ENCODE data around the gene NFIB. TPM values are rescaled to one million over a fixed set of nuclear protein-coding genes. Genes with fewer than 3 reads are reported as not detected.

NFIB gene
- total and polyA plus RNA-seq, 2 donors: 20.8 to 217 TPM

DNA sequence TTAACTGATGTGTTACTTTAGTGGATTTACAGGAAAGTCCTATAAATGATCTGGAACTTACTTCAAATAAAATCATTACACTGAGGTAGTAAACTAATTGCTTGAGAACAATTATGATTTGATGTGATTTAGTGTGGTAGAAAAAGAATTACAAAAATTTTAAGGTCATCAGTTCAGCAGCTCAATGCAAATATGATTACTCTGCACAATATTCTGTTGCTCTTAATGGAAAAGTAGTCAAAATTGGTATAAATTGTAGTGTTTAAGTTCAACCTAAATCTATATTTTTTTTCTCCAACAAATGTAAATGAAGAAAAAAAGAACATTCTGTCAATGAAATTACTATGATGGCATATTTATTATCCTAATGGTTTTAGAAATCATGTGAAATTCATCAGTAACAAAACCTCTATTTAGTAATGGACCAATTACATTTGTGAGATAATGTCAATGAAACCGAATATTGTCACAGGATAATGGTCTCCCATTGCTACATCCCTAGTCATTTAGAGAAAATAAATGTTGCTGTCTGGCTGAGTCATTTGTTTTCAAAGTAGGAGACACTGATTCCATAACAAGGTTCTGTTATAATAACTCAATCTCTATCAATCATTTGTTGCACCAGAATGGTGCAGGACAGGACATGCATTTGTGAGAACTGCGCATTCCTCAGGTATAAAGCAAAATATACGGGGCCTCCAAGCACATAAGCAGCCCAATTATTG, 177.1 kb downstream of the NFIB start:
- H3K36me3 ChIP-seq (ENCODE audit: insufficient read depth): no peaks in the 10 kb centered on the region
- no peak for DNase-seq (ENCODE audit: extremely low spot score)
- H3K4me1 ChIP-seq (ENCODE audit: insufficient read depth): no peaks in the 10 kb centered on the region
- 88% methylated on average over 3 of the region's 3 CpGs for whole genome bisulfite sequencing
- no peak overlapping the region for H3K27ac ChIP-seq (ENCODE audit: low read depth)
- H3K4me3 ChIP-seq (ENCODE audit: low read depth, low read length): no peak overlapping the region

DNA sequence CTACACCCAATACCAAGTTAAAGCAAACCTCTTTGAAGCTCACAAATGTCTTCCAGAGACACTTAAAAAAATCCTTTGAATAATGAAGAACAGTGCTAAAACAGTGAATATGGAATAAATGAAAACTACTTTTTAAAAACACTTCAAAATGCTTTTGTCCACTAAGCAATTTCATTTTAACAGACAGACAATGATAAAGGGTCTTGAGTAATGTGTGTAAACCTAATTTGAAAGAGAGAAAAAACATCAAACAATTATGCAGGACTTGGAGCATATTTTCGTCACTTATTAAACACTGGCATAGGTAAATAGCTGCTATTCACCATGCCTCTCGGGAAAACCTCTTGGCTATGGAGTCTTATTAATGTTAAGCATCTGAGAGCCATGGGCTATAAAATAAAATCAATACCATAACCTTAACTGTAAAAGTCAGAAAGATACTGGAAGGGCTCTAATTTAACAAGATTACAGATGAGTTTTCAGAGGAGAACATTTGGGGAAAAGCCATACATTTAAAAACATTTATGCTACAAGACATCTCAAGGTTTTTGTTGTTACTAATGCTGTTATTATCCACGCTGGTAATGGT, 177.8 kb downstream of the NFIB start:
- no peak for DNase-seq (ENCODE audit: extremely low spot score)
- H3K36me3 ChIP-seq (ENCODE audit: insufficient read depth): no peaks in the 10 kb centered on the region
- H3K27ac ChIP-seq (ENCODE audit: low read depth): no peak overlapping the region
- 87% methylated on average over 3 of the region's 3 CpGs for WGBS
- no peak overlapping the region for H3K4me3 ChIP-seq (ENCODE audit: low read depth, low read length)
- H3K4me1 ChIP-seq (ENCODE audit: insufficient read depth): no peaks in the 10 kb centered on the region

DNA sequence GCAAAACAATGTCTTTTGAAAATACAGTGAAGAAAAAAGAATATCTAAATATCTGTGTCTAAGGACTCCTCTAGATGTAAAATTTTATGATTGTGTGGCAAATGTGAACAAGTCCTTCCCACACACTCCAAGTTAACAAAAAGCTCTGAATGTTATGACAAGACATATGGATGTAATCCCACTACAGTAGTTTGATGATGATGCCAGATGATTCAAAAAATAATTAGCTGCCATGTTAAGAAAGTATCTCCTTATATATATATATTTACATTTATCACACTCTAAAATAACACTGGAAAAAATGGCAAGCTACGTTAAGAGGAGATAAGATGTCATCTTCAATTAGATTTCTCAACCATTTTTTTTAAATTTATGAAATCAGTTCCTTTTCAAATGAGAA, 178.5 kb downstream of the NFIB start:
- Histone ChIP-seq H3K4me3 (ENCODE audit: low read depth, low read length) (no peak overlapping the region), H3K27ac (ENCODE audit: low read depth) (no peak overlapping the region), H3K36me3 (ENCODE audit: insufficient read depth) (no peaks in the 10 kb centered on the region), H3K4me1 (ENCODE audit: insufficient read depth) (no peaks in the 10 kb centered on the region)
- WGBS: 82% methylated on average over 1 of the region's 1 CpG
- DNase-seq (ENCODE audit: extremely low spot score): no peak

DNA sequence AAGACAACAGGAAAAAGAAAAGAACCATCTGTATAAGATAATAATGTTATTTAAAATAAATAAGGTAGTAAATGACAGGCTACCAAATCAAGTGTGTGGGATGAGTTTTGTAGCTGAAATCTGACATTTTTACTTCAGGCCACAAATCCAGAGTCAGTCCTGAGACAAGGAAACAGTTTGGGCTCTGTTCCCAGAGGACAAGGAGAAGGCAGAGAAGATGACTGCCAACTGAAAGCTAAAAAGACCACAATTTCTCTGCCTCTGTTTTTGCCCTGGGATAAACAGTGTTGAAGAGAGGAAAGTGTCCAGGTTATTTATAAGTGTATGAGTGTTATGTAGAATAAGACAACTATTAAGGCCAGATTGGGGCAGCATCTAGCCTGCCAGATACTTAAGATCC, 180.5 kb downstream of the NFIB start:
- Histone ChIP-seq H3K36me3 (ENCODE audit: insufficient read depth) (no peaks in the 10 kb centered on the region), H3K27ac (ENCODE audit: low read depth) (no peak overlapping the region), H3K4me3 (ENCODE audit: low read depth, low read length) (no peak overlapping the region), H3K4me1 (ENCODE audit: insufficient read depth) (no peaks in the 10 kb centered on the region)
- DNase-seq (ENCODE audit: extremely low spot score): no peak

DNA sequence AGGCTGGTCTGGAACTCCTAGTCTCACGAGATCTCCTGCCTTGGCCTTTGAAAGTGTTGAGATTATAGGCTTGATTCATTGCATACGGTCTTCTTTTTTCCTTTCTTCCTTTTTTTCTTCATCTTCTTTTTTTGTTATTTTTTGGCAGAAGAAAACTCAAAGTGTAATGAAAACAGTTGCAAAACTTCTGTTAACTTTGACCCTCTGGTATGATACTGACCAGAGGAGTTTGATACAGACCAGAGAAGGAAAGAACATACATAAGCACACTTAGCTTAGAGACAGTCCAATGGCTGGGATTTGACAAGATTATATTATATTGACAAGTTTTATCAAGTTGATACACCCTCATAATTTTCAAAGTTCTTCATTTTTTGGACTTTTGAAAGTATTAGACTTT, 181.2 kb downstream of the NFIB start:
- no peaks in the 10 kb centered on the region for H3K36me3 ChIP-seq (ENCODE audit: insufficient read depth)
- 62% methylated on average over 2 of the region's 2 CpGs for WGBS
- H3K27ac ChIP-seq (ENCODE audit: low read depth): no peak overlapping the region
- H3K4me1 ChIP-seq (ENCODE audit: insufficient read depth): no peaks in the 10 kb centered on the region
- DNase-seq (ENCODE audit: extremely low spot score): no peak
- no peak overlapping the region for H3K4me3 ChIP-seq (ENCODE audit: low read depth, low read length)

DNA sequence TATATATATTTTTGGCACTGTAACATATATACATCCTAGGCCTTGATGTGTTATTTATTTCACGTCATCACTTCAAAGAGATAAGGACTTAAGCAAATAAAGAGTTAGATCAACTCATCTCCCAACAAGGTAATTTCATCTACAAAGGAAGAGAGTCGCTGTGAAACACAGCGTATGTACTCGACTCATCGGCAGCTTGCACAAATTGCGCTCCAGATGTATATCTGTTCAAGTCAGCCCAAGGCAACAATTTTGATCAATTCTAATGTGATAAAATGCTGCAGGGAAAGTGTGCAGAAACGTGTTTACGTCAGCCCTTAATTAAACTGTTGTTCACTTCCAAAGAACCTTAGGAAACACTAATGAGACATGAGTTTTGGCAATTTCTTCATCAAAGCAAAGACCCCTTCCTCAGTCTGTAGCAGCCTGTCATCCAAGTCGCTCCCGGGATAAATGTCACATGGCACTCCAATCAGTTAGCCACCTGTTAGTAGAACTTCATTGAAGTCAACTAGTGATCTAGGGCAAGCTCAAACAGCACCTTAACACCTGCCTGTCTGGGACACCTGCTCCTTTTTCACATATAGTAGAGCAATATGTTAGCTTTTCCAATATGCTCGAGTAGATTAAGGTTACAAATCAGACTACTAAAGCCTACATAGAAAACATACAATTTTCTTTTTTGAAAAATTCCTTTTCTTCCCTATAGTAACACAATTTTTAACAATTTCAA, 182.4 kb downstream of the NFIB start:
- peaks cover 2% of the 10 kb centered on the region for H3K36me3 ChIP-seq (ENCODE audit: insufficient read depth)
- H3K27ac ChIP-seq (ENCODE audit: low read depth): no peak overlapping the region
- no peaks in the 10 kb centered on the region for H3K4me1 ChIP-seq (ENCODE audit: insufficient read depth)
- DNase-seq (ENCODE audit: extremely low spot score): no peak
- 87% methylated on average over 11 of the region's 11 CpGs for WGBS
- H3K4me3 ChIP-seq (ENCODE audit: low read depth, low read length): no peak overlapping the region

DNA sequence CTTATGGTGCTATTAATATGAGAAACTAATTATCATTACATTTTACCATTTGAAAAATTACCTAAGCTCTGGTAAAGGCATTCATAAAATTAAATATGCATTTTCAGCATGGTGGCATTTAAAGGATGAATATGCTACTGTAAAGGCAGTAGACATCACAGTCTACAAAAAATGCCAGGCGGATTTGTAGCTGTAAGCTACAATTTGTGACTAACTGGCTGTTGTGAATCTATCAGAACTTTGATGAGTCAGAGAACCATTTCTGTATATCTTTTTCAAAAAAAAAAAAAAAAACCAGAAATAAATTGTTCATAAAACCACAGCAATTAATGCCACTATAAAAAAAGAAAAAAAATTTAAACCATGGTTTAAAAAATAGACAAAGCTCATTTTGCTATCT, 186.3 kb downstream of the NFIB start:
- WGBS: 94% methylated on average over 1 of the region's 1 CpG

DNA sequence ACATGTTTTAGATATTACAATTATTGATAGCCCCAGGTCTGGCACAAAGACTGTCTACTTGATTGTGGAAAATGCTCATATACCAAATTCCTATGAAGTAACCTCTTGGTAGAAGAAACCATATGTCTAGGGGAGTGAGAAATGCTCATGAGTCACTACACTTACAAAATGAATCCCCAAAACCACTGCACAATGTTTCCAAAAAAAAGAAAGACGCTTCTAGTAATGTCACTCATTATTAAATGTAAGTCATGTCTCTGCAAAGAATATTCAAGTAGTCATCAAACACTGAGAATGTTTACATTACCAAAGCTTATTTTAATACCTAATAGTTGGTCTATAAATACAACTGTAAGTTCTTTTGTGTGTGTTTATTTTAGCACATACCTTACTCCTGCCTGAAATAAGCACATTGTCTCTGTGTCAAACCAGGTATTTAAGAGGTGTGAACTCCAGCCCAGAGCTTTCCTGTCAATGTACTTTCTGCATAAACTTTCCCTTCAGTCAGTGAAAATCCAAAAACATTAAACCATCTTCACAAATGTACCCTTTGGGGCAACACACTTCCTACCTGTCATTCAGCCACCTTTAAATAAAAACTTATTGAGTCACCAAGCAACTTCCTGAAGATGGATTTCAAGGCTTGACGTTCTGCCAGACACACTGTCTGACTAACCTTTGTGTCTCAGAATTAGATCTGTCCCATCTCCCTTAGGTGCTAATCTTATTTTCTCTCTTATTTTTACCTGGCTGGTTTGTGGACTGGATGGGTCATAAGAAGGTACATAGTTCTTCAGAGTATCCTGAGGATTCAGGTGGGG, 194.0 kb downstream of the NFIB start:
- Histone ChIP-seq H3K27ac (ENCODE audit: low read depth) (no peak overlapping the region), H3K4me3 (ENCODE audit: low read depth, low read length) (no peak overlapping the region), H3K4me1 (ENCODE audit: insufficient read depth) (no peaks in the 10 kb centered on the region), H3K36me3 (ENCODE audit: insufficient read depth) (peaks cover 8% of the 10 kb centered on the region)
- DNase-seq (ENCODE audit: extremely low spot score): no peak
- 63% methylated on average over 2 of the region's 2 CpGs for WGBS

More for the DNA sequence above, 186.3 kb downstream of the NFIB start:
- Histone ChIP-seq H3K36me3 (ENCODE audit: insufficient read depth) (peaks cover 2% of the 10 kb centered on the region), H3K27ac (ENCODE audit: low read depth) (no peak overlapping the region), H3K4me3 (ENCODE audit: low read depth, low read length) (no peak overlapping the region), H3K4me1 (ENCODE audit: insufficient read depth) (no peaks in the 10 kb centered on the region)
- DNase-seq (ENCODE audit: extremely low spot score): no peak

DNA sequence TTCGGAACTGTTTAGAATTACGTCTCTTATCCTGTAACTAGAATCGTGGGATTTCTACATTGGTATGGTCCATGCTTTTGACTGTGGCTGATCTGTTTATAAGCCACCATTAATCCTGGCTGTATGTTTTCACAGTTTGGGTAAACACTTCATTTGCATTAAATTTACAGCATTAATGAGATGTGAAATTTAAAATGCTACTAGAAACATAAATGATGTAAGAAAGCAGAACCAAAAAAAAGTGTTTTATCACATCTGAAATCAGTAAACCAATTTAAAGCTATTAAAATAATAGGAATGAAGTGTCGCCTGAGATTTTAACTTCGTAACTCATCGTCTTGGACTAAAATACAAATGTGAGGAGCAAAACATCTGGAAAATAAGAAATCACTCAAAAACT, 201.7 kb downstream of the NFIB start:
- H3K4me3 ChIP-seq (ENCODE audit: low read depth, low read length): no peak overlapping the region
- no peak for DNase-seq (ENCODE audit: extremely low spot score)
- H3K4me1 ChIP-seq (ENCODE audit: insufficient read depth): no peaks in the 10 kb centered on the region
- H3K36me3 ChIP-seq (ENCODE audit: insufficient read depth): peaks cover 6% of the 10 kb centered on the region
- no peak overlapping the region for H3K27ac ChIP-seq (ENCODE audit: low read depth)
- WGBS: 82% methylated on average over 6 of the region's 6 CpGs

DNA sequence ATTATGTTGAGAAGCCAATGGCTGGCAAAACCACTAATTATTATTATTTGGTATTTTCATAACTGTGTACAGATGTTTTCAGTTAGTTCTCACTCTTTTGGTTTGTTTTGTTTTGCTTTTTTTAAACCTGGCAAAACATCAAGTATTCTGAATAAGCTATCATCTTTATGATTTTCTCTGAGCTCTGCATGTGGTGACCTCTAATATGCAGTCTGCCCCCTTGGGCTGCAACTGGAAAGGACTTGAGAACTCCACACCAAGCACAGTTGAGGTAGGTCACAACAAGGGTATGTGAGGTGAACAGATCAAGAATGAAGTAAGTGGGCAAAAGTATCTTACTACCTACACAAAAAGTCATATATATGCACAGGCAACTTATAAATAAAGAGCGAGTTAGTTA, 202.2 kb downstream of the NFIB start:
- 95% methylated on average over 1 of the region's 1 CpG for WGBS
- H3K36me3 ChIP-seq (ENCODE audit: insufficient read depth): peaks cover 6% of the 10 kb centered on the region
- no peak overlapping the region for H3K4me3 ChIP-seq (ENCODE audit: low read depth, low read length)
- H3K27ac ChIP-seq (ENCODE audit: low read depth): no peak overlapping the region
- H3K4me1 ChIP-seq (ENCODE audit: insufficient read depth): no peaks in the 10 kb centered on the region
- no peak for DNase-seq (ENCODE audit: extremely low spot score)

DNA sequence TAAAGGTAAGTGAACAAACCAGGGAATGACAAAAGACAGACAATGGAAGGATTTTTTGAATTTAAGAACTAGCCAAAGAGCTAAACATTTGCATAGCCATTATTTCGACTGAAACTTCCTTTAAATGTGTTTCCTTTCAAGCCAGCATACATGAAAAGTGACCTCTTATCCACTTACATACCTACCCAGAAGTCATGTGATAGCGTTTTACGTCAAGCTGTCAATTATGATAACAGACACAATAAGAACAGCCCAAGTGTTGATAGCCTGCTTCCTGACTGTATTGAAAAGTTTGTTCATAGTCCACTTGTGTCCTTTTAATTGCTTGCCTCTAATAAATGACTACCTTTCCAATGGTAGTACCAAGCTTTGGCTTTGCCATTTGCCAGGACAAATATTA, 206.0 kb downstream of the NFIB start:
- Histone ChIP-seq H3K36me3 (ENCODE audit: insufficient read depth) (no peaks in the 10 kb centered on the region), H3K27ac (ENCODE audit: low read depth) (no peak overlapping the region), H3K4me3 (ENCODE audit: low read depth, low read length) (no peak overlapping the region), H3K4me1 (ENCODE audit: insufficient read depth) (no peaks in the 10 kb centered on the region)
- DNase-seq (ENCODE audit: extremely low spot score): no peak
- 79% methylated on average over 3 of the region's 3 CpGs for WGBS

DNA sequence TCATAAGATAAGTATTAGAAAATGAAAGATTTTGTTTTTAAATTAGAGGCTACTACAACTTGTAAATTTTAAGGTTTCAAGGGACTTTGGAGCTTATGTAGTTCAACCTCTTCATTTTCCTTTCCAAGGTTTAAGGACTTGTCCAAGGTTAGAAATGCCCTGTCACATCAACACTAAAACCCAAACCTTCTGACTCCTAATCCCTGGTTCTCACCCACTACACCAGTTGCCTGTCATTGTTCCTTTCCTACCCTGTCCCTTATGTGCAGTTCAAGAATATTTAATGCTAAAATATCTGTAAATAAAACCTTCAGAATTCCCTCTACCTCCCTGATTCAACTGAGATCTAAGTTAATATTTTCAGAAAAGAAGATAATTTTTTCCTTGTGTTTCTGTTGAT, 206.4 kb downstream of the NFIB start:
- Histone ChIP-seq H3K4me1 (ENCODE audit: insufficient read depth) (no peaks in the 10 kb centered on the region), H3K27ac (ENCODE audit: low read depth) (no peak overlapping the region), H3K4me3 (ENCODE audit: low read depth, low read length) (no peak overlapping the region), H3K36me3 (ENCODE audit: insufficient read depth) (no peaks in the 10 kb centered on the region)
- no peak for DNase-seq (ENCODE audit: extremely low spot score)

DNA sequence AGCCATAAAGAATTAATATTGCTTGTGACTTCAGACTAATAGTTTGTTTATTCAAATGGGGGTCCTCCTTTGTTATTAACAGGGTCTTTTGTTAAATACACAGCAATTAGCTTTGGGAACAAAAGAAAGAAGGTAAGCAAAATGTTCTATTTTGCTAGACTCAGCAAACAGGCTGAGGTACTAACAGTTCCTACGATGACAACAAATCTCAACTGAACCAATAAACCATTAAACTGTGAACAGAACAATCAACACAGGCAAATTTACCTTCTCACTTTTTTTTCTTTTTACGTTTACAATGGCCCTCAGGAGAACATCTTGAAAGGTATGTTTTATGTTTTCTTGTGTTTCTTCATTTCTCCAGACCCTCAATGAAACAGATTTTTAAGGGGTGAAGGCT, 207.2 kb downstream of the NFIB start:
- Histone ChIP-seq H3K27ac (ENCODE audit: low read depth) (no peak overlapping the region), H3K4me1 (ENCODE audit: insufficient read depth) (no peaks in the 10 kb centered on the region), H3K36me3 (ENCODE audit: insufficient read depth) (no peaks in the 10 kb centered on the region), H3K4me3 (ENCODE audit: low read depth, low read length) (no peak overlapping the region)
- WGBS: 83% methylated on average over 2 of the region's 2 CpGs
- no peak for DNase-seq (ENCODE audit: extremely low spot score)

Measured in urinary bladder (tissue), 4 donors.